Activated CD8-positive, alpha-beta memory T cell treated with anti-CD3 and anti-CD28 coated beads for 1 hour (primary cell): Measurements from ENCODE around the gene TMPRSS13.

Experiments used
- DNase-seq, 2 donors: peaks; one replicate each; pipeline ENCODE4 v3.0.0-alpha.2; 2020; ENCODE audit warnings: low read depth in 1 of 2; ENCODE audit errors: extremely low read depth in 1 of 2

TMPRSS13 gene

GRCh38 chr11:117914398-117914761, 14.8 kb downstream of the TMPRSS13 start:
- no peak for DNase-seq

- DNase-seq = no peak
Observed at GRCh38 chr11:117913736-117914397, 15.3 kb downstream of the TMPRSS13 start.

- no peak for DNase-seq
Observed at GRCh38 chr11:117912497-117912896, 16.7 kb downstream of the TMPRSS13 start.

- no peak for DNase-seq
Observed at GRCh38 chr11:117911694-117912093, 17.5 kb downstream of the TMPRSS13 start.

- DNase-seq = no peak
Observed at GRCh38 chr11:117910941-117911655, 18.1 kb downstream of the TMPRSS13 start.

GRCh38 chr11:117910525-117910924, 18.7 kb downstream of the TMPRSS13 start:
- DNase-seq = no peak

GRCh38 chr11:117909611-117910382, 19.4 kb downstream of the TMPRSS13 start:
- no peak for DNase-seq

- no peak for DNase-seq
Observed at GRCh38 chr11:117908959-117909610, 20.1 kb downstream of the TMPRSS13 start.

- DNase-seq = no peak
Observed at GRCh38 chr11:117908109-117908895, 20.9 kb downstream of the TMPRSS13 start.

GRCh38 chr11:117907276-117908108, 21.7 kb downstream of the TMPRSS13 start:
- DNase-seq = peak in 1 of 2 donors; percentile 26

GRCh38 chr11:117906710-117907109, 22.5 kb downstream of the TMPRSS13 start:
- DNase-seq = no peak

- no peak for DNase-seq
Observed at GRCh38 chr11:117906126-117906525, 23.1 kb downstream of the TMPRSS13 start.

- no peak for DNase-seq
Observed at GRCh38 chr11:117905524-117905923, 23.7 kb downstream of the TMPRSS13 start.

GRCh38 chr11:117903505-117904382, 25.5 kb downstream of the TMPRSS13 start:
- no peak for DNase-seq

GRCh38 chr11:117902001-117902845, 27.0 kb downstream of the TMPRSS13 start:
- no peak for DNase-seq

- DNase-seq = no peak
Observed at GRCh38 chr11:117901601-117902000, 27.6 kb downstream of the TMPRSS13 start.

- no peak for DNase-seq
Observed at GRCh38 chr11:117900720-117901440, 28.3 kb downstream of the TMPRSS13 start.
